GF-D8 (cell line): ENCODE measurements around the gene AKR1C1.
"Not testable (repeated sequence)": the region's sequence is repeated elsewhere in the genome, so short reads cannot be mapped to it uniquely, and the experiment has no call there.

Experiments
- DNase-seq: peaks from one replicate; lab custom pipeline; 2025; lab: John Stamatoyannopoulos, UW

Gene AKR1C1

DNA sequence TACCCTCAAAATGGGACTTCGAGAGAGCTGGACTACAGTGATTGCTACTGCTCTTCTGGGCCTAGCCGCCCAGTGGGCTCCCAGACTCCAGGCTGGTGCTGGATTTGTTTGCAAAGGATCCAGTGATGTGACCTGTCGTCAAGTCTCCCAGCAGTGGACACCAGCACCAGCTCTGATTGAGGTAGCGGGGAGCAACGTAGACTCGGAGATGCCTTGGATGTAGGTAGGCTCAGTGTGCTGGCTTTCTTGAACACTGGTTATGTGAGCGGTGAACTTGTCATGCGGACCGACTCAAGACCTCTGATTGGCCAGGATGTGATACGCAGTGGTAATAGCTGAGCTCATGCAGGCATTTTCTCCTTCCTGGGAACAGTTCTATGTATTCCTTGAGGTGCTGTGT, 21.0 kb downstream of the AKR1C1 start:
- no peak for DNase-seq

DNA sequence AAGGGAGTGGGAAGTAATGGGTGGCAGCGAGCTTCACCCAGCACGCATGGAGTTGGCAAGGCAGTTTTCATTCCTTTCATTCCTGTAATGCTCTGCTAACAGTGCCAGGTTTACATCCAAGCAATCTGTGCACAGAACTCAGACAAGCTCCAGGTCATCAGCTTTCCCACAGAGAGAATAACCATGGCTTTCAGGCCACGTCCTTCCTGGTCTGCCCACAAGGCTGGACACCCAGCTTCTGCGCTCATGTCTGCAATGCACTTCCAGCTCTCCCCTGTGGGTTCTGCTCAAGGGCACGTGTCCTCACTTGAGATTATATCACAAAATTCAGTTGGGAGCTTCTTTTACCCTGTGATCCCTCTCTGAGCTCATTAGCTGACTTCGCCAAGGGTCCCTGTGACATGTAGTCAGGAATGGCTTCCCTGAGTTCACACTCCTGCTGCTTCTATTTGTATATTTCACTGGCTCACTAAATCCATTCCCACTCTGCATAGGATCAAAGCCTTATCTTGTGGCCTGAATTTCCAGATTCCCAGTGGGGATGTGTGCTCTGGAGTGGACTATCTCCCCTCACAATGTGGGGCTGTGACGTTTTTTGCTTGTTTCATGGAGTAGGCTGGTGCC, 21.9 kb downstream of the AKR1C1 start:
- DNase-seq: no peak

DNA sequence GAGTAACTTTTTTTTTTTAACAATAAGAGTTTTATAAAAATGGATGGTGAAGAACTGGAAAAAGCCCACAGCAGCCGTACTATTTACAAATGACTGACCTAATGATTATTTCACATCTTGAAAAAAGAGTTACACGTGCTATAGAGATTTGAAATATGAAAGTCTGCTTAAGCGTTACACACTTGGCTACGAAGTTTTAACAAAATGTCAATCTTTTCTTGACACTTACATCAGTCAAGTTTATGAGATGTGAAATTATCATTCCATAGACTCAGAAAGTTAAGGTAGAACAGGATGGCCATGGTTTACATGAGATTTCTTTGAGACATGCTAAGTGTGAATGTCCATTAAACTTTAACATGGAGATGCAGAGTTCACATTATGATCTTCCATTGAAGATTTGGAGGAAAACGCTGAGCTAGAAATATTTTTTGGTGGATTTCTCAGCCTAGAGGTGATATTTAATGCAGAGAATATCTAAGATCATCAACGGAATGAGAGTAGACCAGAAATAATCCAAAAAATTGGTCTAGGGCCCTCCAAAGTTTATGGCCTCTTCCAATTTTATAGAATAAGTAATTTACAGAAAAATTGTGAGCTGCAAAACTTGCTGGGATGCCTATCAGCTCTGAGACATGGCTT, 24.9 kb downstream of the AKR1C1 start:
- DNase-seq: not testable (repeated sequence)

DNA sequence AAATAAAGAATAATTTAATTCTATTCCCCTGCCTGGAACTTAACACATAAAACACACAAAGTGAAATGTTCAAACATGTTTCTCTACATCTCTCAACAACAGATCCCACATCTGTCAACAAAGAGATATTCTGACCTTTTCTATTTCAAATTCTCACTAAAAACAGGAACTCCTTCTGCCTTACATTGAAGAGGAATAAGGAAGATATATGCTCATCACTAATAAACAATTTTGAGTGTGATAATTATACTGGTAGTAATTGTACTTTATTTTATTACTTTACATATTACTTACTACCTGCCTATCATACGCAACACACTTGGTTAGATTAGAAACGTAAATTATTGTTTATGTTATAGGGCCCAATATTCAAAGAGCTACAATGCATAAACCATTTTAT, 27.0 kb downstream of the AKR1C1 start:
- DNase-seq: no peak

DNA sequence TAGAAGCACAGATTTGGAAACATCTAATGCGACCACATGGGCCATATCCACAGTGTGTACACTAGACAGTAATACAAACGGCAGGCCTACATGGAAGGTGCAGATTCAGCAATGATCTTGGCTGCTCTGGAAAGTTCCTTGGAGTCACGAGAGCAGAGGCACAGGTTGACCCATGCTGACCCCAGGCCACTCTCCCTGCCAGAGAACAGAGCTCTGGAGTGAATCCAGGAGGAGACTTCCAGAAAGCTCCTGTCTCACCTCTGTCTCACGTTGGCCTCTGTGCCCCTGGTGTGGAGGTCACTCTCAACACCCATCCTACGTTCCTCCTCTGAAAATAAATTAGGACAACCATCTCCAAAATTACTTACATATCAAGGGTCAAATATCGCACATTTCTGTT, 28.2 kb downstream of the AKR1C1 start:
- DNase-seq: not testable (repeated sequence)

DNA sequence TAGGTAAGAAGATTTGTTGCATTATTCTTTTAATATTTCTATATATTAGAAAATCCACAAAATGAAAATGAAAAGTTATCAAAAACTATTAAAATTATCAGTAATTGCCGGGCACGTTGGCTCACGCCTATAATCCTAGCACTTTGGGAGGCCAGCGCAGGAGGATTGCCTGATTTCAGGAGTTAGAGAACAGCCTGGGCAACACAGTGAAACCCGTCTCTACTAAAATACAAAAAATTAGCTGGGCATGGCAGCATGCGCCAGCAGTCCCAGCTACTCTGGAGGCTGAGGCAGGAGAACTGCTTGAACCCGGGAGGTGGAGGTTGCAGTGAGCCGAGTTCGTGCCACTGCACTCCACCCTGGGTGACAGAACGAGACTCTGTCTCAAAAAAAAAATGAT, 29.3 kb downstream of the AKR1C1 start:
- not testable (repeated sequence) for DNase-seq

DNA sequence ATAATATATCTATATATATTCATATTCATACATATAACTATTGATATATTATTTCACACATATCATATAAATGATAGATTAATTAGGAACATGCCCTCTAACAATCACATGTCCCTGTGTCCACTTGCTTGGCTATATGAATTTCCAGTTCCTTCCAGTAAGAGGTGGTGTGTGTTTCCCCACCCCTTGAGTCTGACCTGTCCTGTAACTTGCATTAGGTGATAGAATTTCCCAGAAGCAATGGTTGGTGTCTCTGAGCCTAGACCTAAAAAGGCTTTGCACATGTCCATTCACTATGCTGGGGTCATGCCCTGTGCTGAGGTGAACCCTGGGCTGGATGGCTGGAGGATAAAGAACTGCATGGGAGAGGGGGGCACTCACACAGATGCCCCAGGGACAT, 31.0 kb downstream of the AKR1C1 start:
- not testable (repeated sequence) for DNase-seq

DNA sequence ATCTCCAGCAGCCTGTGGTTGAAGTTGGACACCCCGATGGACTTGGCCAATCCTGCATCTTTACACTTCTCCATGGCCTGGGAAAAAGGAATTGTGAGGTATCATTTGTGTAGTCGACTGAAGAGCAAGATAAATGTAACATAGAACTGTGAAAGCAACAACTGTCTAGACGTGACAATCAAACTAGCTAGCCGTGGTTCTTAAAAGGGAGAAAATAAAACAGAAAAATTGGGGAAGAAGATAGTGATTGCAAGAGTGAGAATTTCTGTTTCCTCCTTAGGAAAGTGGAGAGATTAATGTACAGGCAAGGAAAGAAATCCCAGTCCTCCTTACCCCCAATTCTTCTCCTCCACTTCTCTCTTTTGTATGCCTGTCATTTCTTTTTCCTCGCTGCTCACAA, 35.5 kb downstream of the AKR1C1 start:
- DNase-seq: no peak

DNA sequence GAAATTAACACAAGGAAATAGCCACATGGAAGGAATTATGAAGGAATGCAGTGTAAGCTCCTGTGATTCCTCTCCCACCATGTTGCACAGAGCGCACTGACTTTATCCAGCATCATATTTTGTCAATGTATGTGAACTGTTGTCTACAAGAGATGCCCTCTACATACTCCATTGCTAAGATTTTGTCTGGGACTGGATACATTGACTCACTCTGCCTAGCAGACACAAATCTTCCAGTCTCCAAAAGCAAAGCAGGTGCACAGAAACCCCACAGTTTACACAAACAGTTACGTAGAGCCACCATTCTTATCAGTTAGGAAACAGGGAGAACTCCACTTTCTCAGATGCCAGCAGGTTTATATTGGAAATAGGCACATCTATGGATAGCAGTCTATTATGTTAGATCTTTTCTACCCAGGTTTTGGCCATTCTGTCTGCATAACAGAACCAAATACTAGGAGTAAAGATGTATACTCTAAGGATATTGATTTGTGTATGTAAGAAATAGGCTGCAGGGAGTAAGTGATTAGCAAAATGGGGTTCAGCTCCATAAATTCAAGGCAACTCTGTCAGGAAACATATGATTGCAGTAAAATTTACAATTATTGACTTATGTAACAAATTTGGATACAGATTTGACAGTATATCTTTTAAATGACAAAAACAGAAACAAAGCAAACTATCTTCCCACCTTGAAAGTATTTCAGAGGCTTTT, 39.0 kb downstream of the AKR1C1 start:
- DNase-seq: no peak

DNA sequence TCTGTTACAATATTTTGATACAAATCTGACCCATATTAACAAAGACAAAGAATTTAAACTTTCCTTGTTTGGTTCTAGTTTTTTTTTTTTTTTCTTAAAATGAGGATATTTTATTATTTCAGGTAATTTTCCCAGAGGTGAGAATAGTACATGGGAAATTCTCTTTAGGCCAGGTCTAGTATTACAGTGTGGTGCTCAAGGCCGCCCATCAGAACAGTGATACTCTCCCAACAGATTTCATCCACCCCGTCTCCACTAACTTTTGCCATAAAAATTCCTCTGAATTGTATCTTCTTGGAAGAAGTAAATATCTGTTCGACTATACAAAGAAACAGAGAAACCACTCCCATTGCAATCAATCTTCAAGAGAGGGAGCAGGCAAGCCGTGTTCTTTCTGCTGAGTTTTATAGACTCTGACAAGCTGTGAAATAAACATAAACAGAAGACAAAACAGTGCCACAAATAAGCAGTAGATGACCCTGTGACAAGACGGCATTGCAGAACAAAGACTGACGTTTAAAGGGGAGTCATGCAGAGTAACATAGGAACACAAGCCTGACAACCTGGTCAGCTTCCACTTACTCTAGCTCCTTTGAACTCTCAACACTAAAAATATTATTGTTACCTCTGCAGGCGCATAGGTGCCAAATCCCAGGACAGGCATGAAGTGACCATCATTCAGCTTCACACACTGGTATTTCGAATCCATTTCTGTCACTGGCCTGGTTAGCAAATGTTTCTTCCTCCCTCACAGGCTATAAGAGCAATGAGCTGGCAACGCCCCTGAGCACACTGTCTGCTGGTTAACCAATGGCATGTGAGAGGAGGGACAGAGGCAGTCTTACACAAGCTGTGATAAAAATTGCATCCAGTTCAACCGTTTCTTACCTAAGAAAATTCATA, 40.2 kb downstream of the AKR1C1 start, which contains the start of gene AKR1C2:
Gene AKR1C2, minus strand, starts transcription at position 731 of the 903 bp plus-strand sequence. Its CDS starts 22 bp downstream, at position 709.
- not testable (repeated sequence) for DNase-seq

DNA sequence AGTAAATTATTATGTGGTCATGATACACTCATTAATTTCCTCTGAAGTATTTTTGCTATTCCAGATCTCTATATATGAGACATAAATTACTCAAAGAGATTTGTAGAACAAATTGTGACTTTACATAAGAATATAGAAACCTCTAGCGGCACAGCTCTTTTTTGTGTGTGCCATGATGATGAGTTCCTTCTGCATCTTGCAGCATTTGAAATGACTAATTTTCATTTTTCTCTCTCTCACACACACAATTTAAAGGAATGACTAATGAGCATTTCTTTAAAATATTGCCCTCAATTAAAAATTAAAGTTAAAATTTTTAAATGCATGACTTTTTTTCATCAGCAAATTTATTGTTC, 40.8 kb downstream of the AKR1C1 start:
- DNase-seq: not testable (repeated sequence)

DNA sequence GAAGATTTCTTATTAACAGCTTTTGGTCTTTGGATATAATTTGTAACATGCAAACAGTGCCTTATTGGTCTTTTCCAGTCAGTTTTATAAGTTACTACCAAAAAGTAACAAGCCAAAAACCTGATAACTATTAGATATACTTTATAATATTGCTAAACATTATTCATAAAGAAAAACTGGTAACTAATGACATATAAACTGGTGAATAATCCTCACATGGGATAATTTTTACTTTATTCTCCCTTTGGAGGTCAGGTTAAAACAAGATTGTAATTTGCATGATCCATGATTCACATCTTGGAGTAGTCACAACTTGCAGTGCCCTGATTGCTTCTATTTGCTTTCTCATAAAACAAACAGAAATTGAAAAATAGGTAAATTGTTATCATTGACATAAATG, 41.3 kb downstream of the AKR1C1 start:
- not testable (repeated sequence) for DNase-seq

DNA sequence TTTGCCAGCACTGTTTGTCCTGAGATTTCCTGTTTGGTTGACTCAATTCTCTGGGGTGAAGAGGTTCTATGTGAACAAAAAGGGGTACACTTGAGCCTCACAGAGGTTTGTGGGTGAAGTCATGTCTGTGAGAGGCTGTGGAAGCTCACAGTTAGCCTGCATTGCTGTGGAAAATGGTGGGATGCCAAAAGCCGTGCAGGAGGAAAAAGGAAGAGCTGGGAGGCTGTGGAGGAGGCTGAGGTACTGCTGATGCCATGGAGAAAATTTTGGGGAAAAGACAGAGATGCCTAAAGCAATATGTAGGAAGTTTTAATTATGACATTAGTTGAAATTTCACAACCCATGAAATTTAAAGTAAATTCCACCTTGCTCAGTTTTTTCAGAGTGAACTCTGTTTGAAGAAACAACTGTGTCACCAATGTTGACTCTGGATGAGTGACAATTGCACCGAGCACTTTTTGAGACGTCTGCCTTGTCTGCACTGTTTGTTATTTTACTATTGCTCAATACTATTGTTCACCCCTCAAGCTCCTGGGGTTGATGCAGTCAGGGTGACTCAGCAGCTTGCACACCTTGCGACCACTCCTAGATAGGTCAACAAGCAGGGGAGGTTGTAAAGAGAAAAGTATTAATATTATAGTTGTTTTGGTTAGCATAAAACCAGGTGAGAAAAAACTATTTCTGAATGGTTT, 45.8 kb downstream of the AKR1C1 start:
- DNase-seq: not testable (repeated sequence)

DNA sequence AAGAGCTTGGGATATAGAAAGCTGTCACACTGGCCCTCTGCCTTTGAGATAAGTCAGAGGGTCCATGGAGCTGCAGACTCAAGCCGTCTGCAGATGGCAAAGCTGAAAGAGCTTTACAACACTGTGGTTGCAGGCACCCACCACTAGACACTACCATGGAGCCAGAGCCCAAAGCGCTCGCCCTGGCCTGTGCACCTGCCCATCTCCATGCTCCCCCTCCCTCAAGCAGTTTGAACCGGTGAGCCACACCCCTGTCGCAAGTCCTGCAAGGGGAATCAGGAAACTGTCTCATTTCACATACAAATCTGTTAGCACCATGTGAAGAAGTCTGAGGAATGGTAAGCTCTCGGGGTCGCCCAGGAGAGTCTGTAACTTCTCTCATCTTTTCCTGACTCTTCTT, 46.8 kb downstream of the AKR1C1 start:
- DNase-seq: not testable (repeated sequence)

DNA sequence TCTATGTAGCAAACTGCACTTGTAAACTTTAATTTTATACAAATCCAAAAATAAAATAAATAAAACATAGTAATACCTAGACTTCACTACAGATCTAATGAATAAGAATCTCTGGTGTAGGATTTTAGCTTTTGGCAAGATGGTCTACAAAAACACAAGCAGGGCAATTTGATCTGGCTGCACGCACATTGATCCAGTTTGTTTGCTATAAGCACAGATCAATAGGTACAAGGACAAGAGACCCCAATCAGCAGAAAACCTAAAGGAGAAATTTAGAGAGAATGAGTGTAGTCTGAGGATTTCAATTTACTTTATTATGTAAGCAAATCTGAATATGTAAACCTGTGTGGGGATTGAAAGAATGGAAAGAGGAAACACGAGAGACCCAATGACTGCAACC, 48.2 kb downstream of the AKR1C1 start:
- not testable (repeated sequence) for DNase-seq

DNA sequence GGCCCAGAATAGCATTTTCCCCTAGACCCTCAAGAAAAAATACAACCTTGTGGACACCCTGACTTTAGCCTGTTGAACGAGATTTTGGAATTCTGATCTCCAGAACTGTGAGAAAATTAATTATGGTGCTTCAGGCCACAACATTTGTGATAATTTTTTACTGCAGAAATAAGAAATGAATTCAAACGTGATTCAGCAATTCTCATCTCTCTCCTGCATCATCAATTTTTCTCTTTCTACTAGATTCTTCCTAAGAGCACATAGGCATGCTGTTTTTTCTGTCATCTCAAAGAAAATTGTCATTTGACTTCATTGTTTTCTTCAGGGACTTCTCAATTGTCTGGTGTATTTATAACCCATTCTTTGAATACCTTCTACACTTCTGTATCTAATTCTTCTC, 49.4 kb downstream of the AKR1C1 start:
- no peak for DNase-seq

DNA sequence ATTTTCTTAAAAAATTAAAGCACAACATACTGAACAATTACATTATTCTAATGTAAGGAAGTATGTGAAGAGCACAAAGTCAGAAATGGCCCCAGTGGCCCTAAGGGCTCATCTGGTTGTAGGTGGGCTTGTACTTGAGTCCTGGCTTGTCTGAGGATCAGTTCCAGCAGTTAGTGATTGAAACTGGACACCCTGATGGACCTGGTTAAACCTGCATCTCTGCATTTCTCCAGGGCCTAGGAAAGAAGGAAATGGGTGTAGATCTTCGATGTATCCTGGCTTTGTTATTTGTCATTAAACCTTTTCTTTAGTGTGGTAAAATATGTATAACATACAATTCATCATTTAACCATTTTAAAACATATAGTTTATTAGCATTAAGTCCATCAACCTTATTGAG, 50.2 kb downstream of the AKR1C1 start:
- DNase-seq: no peak

DNA sequence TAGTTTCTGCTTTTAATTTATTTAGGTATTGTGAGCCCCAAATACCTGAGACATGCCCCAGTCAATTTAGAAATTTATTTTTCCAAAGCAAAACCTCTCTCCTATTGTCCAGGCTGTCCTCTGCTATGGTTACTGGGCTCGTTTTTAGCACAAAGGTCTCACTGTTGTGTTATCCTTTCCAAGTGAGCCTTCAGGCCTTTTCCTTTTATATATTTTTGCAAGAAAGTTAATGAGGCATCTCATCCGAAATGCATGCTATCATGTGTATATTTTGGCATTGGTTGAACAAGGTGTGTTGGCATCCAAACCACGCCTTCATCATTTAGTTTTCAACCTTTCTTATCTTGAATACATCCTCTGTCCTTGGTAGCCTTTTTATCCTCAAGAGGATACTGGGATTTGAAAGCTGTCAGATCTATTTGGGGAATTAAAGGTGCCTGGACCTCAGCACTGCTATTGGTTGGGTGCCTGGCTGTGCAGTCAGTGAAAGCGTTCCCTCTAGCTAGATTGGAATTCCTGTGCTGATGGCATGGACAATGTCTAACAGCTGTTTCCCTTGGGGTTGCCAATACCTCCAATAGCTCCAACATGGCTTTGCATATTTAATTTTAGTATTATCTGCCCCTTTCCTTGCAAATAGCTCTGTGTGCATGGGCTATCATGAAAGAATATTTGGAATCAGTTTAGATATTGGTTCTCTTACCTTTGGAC, 51.1 kb downstream of the AKR1C1 start:
- DNase-seq: not testable (repeated sequence)

DNA sequence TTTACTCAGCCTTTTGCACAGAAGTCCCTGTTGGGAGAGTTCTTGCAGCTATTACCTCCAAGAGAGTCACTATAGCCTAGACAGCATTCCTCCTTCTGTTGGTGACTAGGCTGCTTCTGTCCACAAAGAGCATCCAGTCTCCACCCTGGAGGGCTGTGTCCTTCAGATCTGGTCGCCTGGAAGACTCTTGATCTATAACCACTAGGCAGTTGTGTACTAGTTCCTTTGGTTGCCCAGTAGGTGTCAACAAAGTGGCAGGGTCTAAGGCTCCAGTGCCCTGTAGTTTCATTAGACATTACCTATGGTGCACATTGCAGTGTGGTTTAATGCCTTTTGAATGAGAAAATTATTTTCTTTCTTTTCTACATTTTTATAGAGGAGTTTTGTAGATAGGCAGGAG, 51.7 kb downstream of the AKR1C1 start:
- no peak for DNase-seq

DNA sequence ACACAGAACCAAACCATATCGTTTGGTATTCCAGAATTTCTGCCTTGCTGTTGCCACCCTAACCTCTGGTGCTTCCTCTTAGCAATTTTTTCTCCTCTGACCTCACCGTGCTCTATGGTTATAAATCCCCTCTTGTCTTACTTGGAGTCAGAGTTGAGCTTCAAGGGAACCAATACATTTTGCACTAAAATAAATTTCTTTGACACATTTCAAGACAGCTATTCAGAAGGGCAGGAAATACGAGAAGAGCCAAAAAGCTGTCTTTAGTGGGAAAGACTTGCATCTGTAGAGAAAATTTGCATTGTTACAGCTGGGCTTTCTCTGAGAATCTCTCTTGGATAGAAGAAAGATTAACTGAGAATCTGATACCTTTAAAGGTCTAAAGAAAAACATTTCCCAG, 54.9 kb downstream of the AKR1C1 start:
- DNase-seq: no peak
